Right lobe of liver (tissue), 6 donors: ENCODE measurements around the gene PCGF6. TPM values are rescaled to one million over a fixed set of nuclear protein-coding genes. Genes with fewer than 3 reads are reported as not detected.

Experiments used
- ATAC-seq, 4 donors: fragments of 200-7000 bp; cut with Tn5 transposase; one replicate each; pipeline ENCODE4 v1.9.1; 2020; ENCODE audit warnings: mild to moderate bottlenecking in 4 of 4, moderate library complexity in 4 of 4
- DNase-seq, 3 donors: peaks; one replicate each; pipeline ENCODE4 v3.0.0-alpha.2; 2020
- H3K27ac ChIP-seq, 3 donors: fragments of 200-600 bp; one replicate each; pipeline ENCODE4 v1.8.0; 2022
- H3K27me3 ChIP-seq, 2 donors: fragments of 200-600 bp; one replicate each; pipeline ENCODE4 v1.8.0; 2022
- H3K36me3 ChIP-seq, 4 donors: fragments of 200-600 bp; sonication (generic) in 1 of 4; one replicate each; pipeline versions ENCODE4 v1.5.1 to v1.8.0; 2017 to 2022; ENCODE audit warnings: control low read depth in 1 of 4
- H3K4me1 ChIP-seq, 4 donors: fragments of 200-600 bp; sonication (generic) in 1 of 4; one replicate each; pipeline versions ENCODE4 v1.5.1 to v1.8.0; 2017 to 2022; ENCODE audit warnings: control low read depth in 1 of 4
- H3K4me3 ChIP-seq, 3 donors: fragments of 200-600 bp; one replicate each; pipeline ENCODE4 v1.8.0; 2022
- H3K9me3 ChIP-seq, 4 donors: fragments of 200-600 bp; sonication (generic) in 1 of 4; one replicate each; pipeline versions ENCODE4 v1.5.1 to v1.8.0; 2017 to 2022; ENCODE audit warnings: control low read depth in 1 of 4
- POLR2A ChIP-seq: fragments of 450-650 bp; IDR thresholded peaks from one replicate; pipeline ENCODE4 v1.6.1; 2017; ENCODE audit warnings: antibody characterized with exemption, mild to moderate bottlenecking
- WGBS: methylation state at CpG from one replicate; pipeline ENCODE4 v1.1.6; 2018; ENCODE audit warnings: low coverage, low lambda C conversion rate; ENCODE audit not compliant: insufficient coverage; ENCODE audit errors: missing lambda C conversion rate; 5-methylcytosine and 5-hydroxymethylcytosine counted together
- intact Hi-C, 2 donors: fragments of 100-400 bp; cut with DNase I; formaldehyde crosslinking; loops; one replicate each; pipeline versions ENCODE4 v1.11.2 to v1.14.1; 2022
- microRNA counts: library from miRNA; unstranded; fragments of <30 nt; microRNA quantifications from one replicate; lab custom pipeline; 2016
- microRNA-seq, 2 donors: library from miRNA; unstranded; fragments of <30 nt; microRNA quantifications; one replicate each; pipeline ENCODE4, GENCODE V29; 2019 to 2020
- small RNA-seq, 2 experiments: library from RNA; depleted of rRNA; stranded (forward); fragments of <200 nt; gene quantifications; one replicate each; pipeline ENCODE3, GENCODE V24; 2016
- total RNA-seq, 6 experiments: library from RNA; depleted of rRNA in 2 of 6; stranded (reverse); fragments of >200 nt in 2 of 6; fragmentation: NEBNext Ultra II Directional in 3 of 6; extraction: Animal tissue kit (Norgen Biotek cat#: 25700) in 3 of 6; gene quantifications; one replicate each; pipeline versions ENCODE4 v1.1.0 to v1.2.4, GENCODE V29; 2016 to 2023
- TF ChIP-seq, protein P1 (sequence below), 4 donors: fragments of 200-600 bp in 3 of 4; fragments of 450-650 bp in 1 of 4; IDR thresholded peaks; one replicate each; pipeline versions ENCODE4 v1.5.1 to v1.8.0; 2016 to 2022; ENCODE audit warnings: antibody characterized with exemption in 4 of 4, mild to moderate bottlenecking in 2 of 4
- donor health status: DM: no; HTN: yes; CAD: no.
- donor health status: DM: no; HTN: no; CAD: no.
- donor health status: DM: no; HTN: no; CAD: no.
- donor health status: DM: no; HTN: yes; CAD: no.
- donor health status: DM: no; HTN: yes; CAD: no.

Gene PCGF6
- total RNA-seq, 6 experiments from 2014 or later: 4.7 to 8.5 (median 6.0) TPM

DNA sequence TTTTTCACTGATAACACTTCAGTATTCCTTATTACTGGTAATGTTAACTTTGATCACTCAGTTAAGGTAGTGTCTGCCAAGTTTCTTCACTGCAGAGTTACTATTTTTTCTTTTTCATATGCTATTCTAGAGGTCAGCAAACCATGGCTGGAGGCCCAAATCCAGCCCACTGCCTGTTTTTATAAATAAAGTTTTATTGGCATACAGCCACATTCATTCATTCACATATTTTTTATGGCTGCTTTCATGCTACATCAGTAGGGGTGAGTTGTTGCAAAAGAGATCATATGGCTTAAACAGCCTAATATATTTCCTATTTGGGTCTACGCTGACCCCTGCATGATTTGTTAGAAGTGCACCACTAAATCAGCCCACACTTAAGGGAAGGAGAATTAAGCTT, 94.3 kb downstream of the PCGF6 start:
- DNase-seq (no peak), ATAC-seq (no peak)
- Histone ChIP-seq H3K27ac (no peak overlapping the region), H3K9me3 (no peaks in the 10 kb centered on the region), H3K27me3 (no peaks in the 10 kb centered on the region), H3K4me3 (no peak overlapping the region), H3K36me3 (no peaks in the 10 kb centered on the region), H3K4me1 (no peaks in the 10 kb centered on the region)
- TF ChIP-seq, protein P1, sequence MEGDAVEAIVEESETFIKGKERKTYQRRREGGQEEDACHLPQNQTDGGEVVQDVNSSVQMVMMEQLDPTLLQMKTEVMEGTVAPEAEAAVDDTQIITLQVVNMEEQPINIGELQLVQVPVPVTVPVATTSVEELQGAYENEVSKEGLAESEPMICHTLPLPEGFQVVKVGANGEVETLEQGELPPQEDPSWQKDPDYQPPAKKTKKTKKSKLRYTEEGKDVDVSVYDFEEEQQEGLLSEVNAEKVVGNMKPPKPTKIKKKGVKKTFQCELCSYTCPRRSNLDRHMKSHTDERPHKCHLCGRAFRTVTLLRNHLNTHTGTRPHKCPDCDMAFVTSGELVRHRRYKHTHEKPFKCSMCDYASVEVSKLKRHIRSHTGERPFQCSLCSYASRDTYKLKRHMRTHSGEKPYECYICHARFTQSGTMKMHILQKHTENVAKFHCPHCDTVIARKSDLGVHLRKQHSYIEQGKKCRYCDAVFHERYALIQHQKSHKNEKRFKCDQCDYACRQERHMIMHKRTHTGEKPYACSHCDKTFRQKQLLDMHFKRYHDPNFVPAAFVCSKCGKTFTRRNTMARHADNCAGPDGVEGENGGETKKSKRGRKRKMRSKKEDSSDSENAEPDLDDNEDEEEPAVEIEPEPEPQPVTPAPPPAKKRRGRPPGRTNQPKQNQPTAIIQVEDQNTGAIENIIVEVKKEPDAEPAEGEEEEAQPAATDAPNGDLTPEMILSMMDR (IDR thresholded peaks at IDR 0.05): no peak
- TF ChIP-seq POLR2A: no peak
- intact Hi-C loops: no loop called here
- WGBS: 100% methylated on average over 1 of the region's 1 CpG

DNA sequence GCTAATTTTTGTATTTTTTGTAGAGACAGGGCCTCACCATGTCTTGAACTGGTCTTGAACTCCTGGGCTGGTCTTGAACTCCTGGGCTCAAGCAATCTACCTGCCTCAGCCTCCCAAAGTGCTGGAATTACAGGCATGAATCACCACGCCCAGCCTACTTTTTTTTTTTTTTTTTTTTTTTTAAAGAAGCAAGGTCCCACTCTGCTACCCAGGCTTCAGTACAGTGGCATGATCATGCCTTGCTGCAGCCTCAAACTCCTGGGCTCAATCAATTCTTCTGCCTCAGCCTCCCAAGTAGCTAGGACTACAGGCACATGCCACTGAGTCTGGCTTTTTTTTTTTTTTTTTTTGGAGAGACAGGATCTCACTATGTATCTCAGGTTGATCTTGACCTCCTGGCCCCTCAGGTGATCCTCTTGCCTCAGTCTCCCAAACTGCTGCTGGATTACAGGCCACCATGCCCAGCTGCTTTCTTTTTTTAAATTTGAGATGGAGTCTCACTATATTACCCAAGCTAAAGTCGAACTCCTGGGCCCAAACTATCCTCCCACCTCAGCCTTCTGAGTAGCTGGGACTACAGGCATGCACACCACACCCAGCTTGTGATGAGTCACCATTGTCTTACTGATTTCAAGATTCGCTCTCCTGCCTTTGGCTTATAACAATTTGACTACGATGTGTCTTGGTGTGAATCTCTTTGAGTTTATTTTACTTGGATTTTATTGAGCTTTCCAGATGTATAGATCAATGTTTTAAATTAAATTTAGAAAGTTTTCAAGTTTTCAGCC, 96.2 kb downstream of the PCGF6 start:
- intact Hi-C loops: no loop called here
- no peaks in the 10 kb centered on the region for H3K4me1 ChIP-seq
- DNase-seq (no peak), ATAC-seq (no peak)
- H3K27ac ChIP-seq: no peak overlapping the region
- no peaks in the 10 kb centered on the region for H3K9me3 ChIP-seq
- H3K4me3 ChIP-seq: no peak overlapping the region
- TF ChIP-seq, protein P1 (IDR thresholded peaks at IDR 0.05): no peak
- TF ChIP-seq POLR2A: no peak
- H3K27me3 ChIP-seq: no peaks in the 10 kb centered on the region
- WGBS: 59% methylated on average over 4 of the region's 4 CpGs
- no peaks in the 10 kb centered on the region for H3K36me3 ChIP-seq

DNA sequence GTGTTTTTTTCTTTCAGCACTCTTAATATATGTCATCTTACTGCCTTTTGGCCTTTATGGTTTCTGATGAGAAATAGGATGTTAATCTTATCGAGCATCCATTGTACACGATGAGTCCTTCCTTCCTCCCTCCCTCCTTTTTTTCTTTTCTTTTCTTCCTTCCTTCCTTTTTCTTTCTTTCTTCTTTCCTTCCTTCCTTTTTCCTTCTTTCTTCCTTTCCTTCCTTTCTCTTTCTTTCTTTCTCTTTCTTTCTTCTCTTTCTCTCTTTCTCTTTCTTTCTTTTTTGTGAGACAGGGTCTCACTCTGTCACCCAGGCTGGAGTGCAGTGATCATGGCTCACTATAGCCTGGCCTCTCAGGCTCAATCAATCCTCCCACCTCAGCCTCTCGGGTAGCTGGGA, 96.8 kb downstream of the PCGF6 start:
- no peak for TF ChIP-seq POLR2A
- TF ChIP-seq, protein P1 (IDR thresholded peaks at IDR 0.05): no peak

More for the DNA sequence above, 96.8 kb downstream of the PCGF6 start:
- 54% methylated on average over 3 of the region's 3 CpGs for WGBS
- Histone ChIP-seq H3K36me3 (no peaks in the 10 kb centered on the region), H3K9me3 (no peaks in the 10 kb centered on the region), H3K27me3 (no peaks in the 10 kb centered on the region), H3K4me3 (no peak overlapping the region), H3K4me1 (no peaks in the 10 kb centered on the region), H3K27ac (no peak overlapping the region)
- intact Hi-C loops: no loop called here
- ATAC-seq: no peak
- DNase-seq: no peak

MicroRNA genes within 50 kb of the gene (microRNA counts, 767-probe panel; counts per million panel counts)
- 237 counts per million for microRNA hsa-miR-1307-3p (lab: Ali Mortazavi, UCI)

Small RNA genes lying within 50 kb of the gene (microRNA-seq; reads per million reads assigned to microRNA genes)
- 1,217 to 1,556 reads per million in 2 donors for gene MIR1307

Small RNA genes lying within 50 kb of the gene (small RNA-seq; reads per million reads assigned to genes)
- 0 reads per million in 2 experiments for gene RNU11-3P

Other genes starting within 250 kb of the PCGF6 start
- gene NT5C2, start 157.9 kb downstream of the PCGF6 start, total RNA-seq: 10 to 100 TPM; 17.3 to 39.2 (median 32.4) TPM
- not detected for gene RPEL1, start 105.3 kb downstream of the PCGF6 start, total RNA-seq
- not detected for gene INA, start 74.0 kb downstream of the PCGF6 start, total RNA-seq
- 1 to 10 TPM; 1.5 to 2.5 (median 2.2) TPM for gene TAF5, start 16.8 kb upstream of the PCGF6 start, total RNA-seq
- 100 to 1,000 TPM; 176 to 257 (median 220) TPM for gene ATP5MK, start 45.3 kb upstream of the PCGF6 start, total RNA-seq
- gene PDCD11, start 45.5 kb upstream of the PCGF6 start, total RNA-seq: 10 to 100 TPM; 10.6 to 13.5 (median 12.0) TPM
- 1 to 10 TPM; 2.3 to 5.7 (median 3.7) TPM for gene CALHM2, start 101.2 kb upstream of the PCGF6 start, total RNA-seq
- gene CALHM1, start 107.8 kb upstream of the PCGF6 start, total RNA-seq: not detected
- not detected for gene CALHM3, start 128.1 kb upstream of the PCGF6 start, total RNA-seq
- gene NEURL1, start 142.6 kb upstream of the PCGF6 start, total RNA-seq: 1 to 10 TPM in 2 of 6 experiments, under 1 TPM in 3, not detected in 1; 0.10 to 1.6 (median 0.83) TPM